Activated CD8-positive, alpha-beta T cell treated with anti-CD3 and anti-CD28 coated beads for 36 hours (primary cell): ENCODE measurements around the gene EHMT1. TPM values are rescaled to one million over a fixed set of nuclear protein-coding genes. Genes with fewer than 3 reads are reported as not detected.

Source experiments
- ATAC-seq: fragments of 200-7000 bp; cut with Tn5 transposase; one replicate; pipeline ENCODE4 v1.10.0; 2021; ENCODE audit warnings: mild to moderate bottlenecking, moderate library complexity
- CTCF ChIA-PET: fragments of 350-600 bp; sonication (Branson Sonifier 250); formaldehyde crosslinking; loops from one replicate; lab custom pipeline; 2021; ENCODE audit warnings: antibody characterized with exemption; lab: Charles Lee
- POLR2A ChIA-PET: fragments of 350-600 bp; sonication (Branson Sonifier 250); formaldehyde crosslinking; loops from one replicate; lab custom pipeline; 2021; ENCODE audit warnings: antibody characterized with exemption; lab: Charles Lee
- DNase-seq: peaks from one replicate; pipeline ENCODE4 v3.0.0-alpha.2; 2020
- H3K27ac Mint-ChIP-seq: one replicate; pipeline ENCODE4 v1.8.0; 2021; ENCODE audit warnings: mild to moderate bottlenecking, mixed read lengths
- H3K27me3 Mint-ChIP-seq: one replicate; pipeline ENCODE4 v1.8.0; 2021; ENCODE audit warnings: mixed read lengths
- H3K36me3 Mint-ChIP-seq: one replicate; pipeline ENCODE4 v1.8.0; 2021; ENCODE audit warnings: low read depth, mixed read lengths
- H3K4me1 Mint-ChIP-seq: one replicate; pipeline ENCODE4 v1.8.0; 2021; ENCODE audit warnings: low read depth, mixed read lengths
- H3K4me3 Mint-ChIP-seq: one replicate; pipeline ENCODE4 v1.8.0; 2021; ENCODE audit warnings: mild to moderate bottlenecking, moderate library complexity, mixed read lengths
- H3K9me3 Mint-ChIP-seq: one replicate; pipeline ENCODE4 v1.8.0; 2021; ENCODE audit warnings: mixed read lengths
- CTCF ChIP-seq: fragments of 200-600 bp; IDR thresholded peaks from one replicate; pipeline ENCODE4 v1.8.0; 2022; ENCODE audit warnings: antibody characterized with exemption, mild to moderate bottlenecking
- intact Hi-C: fragments of 100-400 bp; cut with micrococcal nuclease; formaldehyde crosslinking; loops from one replicate; pipeline ENCODE4 v1.10.0; 2022
- total RNA-seq, 2 experiments: library from RNA; stranded (reverse); gene quantifications; one replicate each; pipeline ENCODE4 v1.2.3, GENCODE V29; 2021

The EHMT1 gene
- total RNA-seq, 2 experiments from 2014 or later, result 62.1 to 67.1 TPM

- Mint-ChIP-seq H3K27me3 (no peaks in the 10 kb centered on the region), H3K27ac (no peak overlapping the region), H3K4me1 (peaks cover 36% of the 10 kb centered on the region), H3K9me3 (no peaks in the 10 kb centered on the region), H3K36me3 (peaks cover 18% of the 10 kb centered on the region), H3K4me3 (no peak overlapping the region)
- no peak for ATAC-seq
- intact Hi-C loops, result no loop called here
- POLR2A ChIA-PET, result no interaction called here
- CTCF ChIA-PET, result interaction anchor here (1.0 to 1.4 kb wide), 2 partner anchors 9 to 20 kb away, joined by 3 read pairs; no protein-coding TSS in a partner anchor
- no peak for TF ChIP-seq CTCF
- no peak for DNase-seq
Measured at GRCh38 chr9:137666513-137666822, 47.7 kb downstream of the EHMT1 start.

- H3K27me3 Mint-ChIP-seq, result no peaks in the 10 kb centered on the region
- peaks cover 39% of the 10 kb centered on the region for H3K4me1 Mint-ChIP-seq
- no peaks in the 10 kb centered on the region for H3K9me3 Mint-ChIP-seq
- intact Hi-C loops, result no loop called here
- peaks cover 18% of the 10 kb centered on the region for H3K36me3 Mint-ChIP-seq
- no peak for TF ChIP-seq CTCF
- ATAC-seq (no peak), DNase-seq (no peak)
- H3K4me3 Mint-ChIP-seq, result no peak overlapping the region
- H3K27ac Mint-ChIP-seq, result peak overlapping the region; percentile 59
- POLR2A ChIA-PET, result no interaction called here
- CTCF ChIA-PET, result no interaction called here
Measured at GRCh38 chr9:137666955-137667670, 48.3 kb downstream of the EHMT1 start.

GRCh38 chr9:137668203-137668602 lies 49.4 kb downstream of the EHMT1 start:
- Mint-ChIP-seq H3K36me3 (peaks cover 18% of the 10 kb centered on the region), H3K27ac (no peak overlapping the region), H3K4me1 (peaks cover 49% of the 10 kb centered on the region), H3K9me3 (no peaks in the 10 kb centered on the region), H3K4me3 (no peak overlapping the region), H3K27me3 (no peaks in the 10 kb centered on the region)
- no peak for DNase-seq
- no peak for ATAC-seq
- TF ChIP-seq CTCF, result no peak
- intact Hi-C loops, result no loop called here
- ChIA-PET POLR2A (no interaction called here), CTCF (no interaction called here)

- no peak for TF ChIP-seq CTCF
- Mint-ChIP-seq H3K4me1 (peaks cover 53% of the 10 kb centered on the region), H3K9me3 (no peaks in the 10 kb centered on the region), H3K4me3 (no peak overlapping the region), H3K27ac (no peak overlapping the region), H3K27me3 (no peaks in the 10 kb centered on the region), H3K36me3 (peaks cover 18% of the 10 kb centered on the region)
- intact Hi-C loops, result no loop called here
- DNase-seq, result peak; percentile 23
- no peak for ATAC-seq
- CTCF ChIA-PET, result interaction anchor here (2.0 kb wide), 1 partner anchor 50 kb away, joined by 5 read pairs; the partner anchor contains the start of gene EHMT1
- POLR2A ChIA-PET, result no interaction called here
Measured at GRCh38 chr9:137669261-137669672, 50.5 kb downstream of the EHMT1 start.

- peaks cover 59% of the 10 kb centered on the region for H3K4me1 Mint-ChIP-seq
- CTCF ChIA-PET, result interaction anchor here (1.3 to 2.0 kb wide), 2 partner anchors 23 to 52 kb away, joined by 3 to 5 read pairs; partner anchors contain the start of gene EHMT1
- H3K27ac Mint-ChIP-seq, result no peak overlapping the region
- DNase-seq (no peak), ATAC-seq (no peak)
- H3K4me3 Mint-ChIP-seq, result no peak overlapping the region
- POLR2A ChIA-PET, result interaction anchor here (0.6 kb wide), 1 partner anchor 19 kb away, joined by 3 read pairs; no protein-coding TSS in a partner anchor
- no peaks in the 10 kb centered on the region for H3K9me3 Mint-ChIP-seq
- no peaks in the 10 kb centered on the region for H3K27me3 Mint-ChIP-seq
- TF ChIP-seq CTCF, result no peak
- intact Hi-C loops, result loop anchor here (10.0 kb wide), 1 partner anchor 84 kb away; no protein-coding TSS in a partner anchor
- H3K36me3 Mint-ChIP-seq, result peaks cover 18% of the 10 kb centered on the region
Measured at GRCh38 chr9:137670391-137671195, 51.8 kb downstream of the EHMT1 start.
